ENCODE data around the gene CYFIP1.

The CYFIP1 gene

DNA sequence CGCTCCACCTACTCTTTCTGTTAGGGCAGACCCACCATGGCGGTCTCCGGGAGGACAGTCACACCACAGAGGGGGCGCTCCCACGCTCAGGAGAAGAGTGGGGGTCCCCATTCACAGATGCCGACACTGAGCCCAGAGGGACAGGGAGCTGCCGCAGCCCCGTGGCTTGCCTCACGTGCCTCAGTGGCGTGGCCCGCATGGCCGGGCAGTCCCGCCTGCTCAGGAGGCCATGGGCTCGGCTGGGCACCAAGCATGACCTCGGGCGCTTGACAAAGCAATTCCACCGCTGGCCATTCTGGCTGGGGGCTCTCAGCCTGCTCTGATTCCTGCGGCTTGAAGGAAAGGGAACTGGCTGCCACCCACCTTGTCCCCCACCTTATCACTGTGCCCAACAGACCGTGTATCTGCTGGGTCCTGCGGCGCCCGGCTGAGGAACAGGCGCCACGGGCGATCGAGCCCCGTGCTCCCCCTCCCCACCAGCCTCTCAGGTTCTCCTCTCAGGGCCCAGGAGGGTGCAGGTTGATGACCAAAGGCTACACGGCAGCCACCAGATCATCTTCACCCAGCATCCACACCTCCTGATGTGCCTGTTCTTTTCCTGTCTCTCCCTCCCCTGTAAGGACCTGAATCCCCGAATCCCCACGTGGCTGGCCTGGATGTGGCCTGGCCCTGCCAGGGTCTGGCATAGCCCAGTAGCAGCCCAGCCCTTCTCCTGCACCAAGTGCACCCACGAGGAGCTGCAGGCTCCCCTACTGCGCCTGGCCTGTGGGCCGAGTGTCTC is 20.7 kb downstream of the CYFIP1 start:
- H3K9ac ChIP-seq (ENCODE audit: low read depth, low read length) = no peak overlapping the region
- H3K9me3 ChIP-seq (ENCODE audit: control insufficient read depth, insufficient read depth, low read length) = no peaks in the 10 kb centered on the region
- H3K4me1 ChIP-seq (ENCODE audit: insufficient read depth, low read length) = no peaks in the 10 kb centered on the region; the same call in 1 of the 2 replicates
- H3K36me3 ChIP-seq (ENCODE audit: insufficient read depth, low read length) = no peaks in the 10 kb centered on the region

DNA sequence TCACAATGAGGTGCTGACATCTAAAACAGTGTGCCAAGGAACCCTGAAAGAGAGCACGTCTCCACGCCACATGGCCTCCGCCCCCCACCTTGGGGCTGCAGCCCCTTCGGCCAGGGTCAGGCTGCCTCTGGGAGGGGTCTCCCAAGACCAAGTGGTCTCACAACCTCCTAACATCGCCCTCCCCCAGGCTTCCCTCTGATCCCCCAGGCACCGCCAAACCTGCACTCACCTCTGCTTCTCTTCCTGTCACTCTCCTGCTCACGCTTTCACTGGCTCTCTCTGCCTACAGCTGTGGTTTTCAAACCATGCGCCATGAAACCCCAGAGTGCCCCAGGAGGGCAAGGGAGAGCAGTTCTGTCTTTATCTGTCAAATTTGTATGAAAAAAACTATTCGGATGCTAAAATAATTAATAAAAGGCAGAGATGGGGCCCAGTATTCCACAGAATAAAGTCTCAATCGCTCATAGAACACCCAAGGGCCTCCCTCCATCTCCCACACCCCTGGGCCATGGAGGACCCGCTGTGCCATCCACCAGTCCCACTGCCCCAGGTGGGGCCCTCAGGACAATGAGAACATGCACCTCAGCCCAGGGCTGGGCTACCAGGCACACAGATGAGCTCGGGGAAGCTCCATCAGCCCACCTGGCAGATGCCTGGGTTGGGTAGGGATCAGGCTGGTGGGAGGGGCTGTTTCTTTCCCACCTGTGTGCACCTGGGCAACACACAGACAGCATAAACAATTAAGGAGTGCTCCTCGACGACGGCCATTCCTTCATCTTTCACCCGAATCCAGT is 21.5 kb downstream of the CYFIP1 start:
- Histone ChIP-seq H3K9ac (ENCODE audit: low read depth, low read length) (no peak overlapping the region), H3K9me3 (ENCODE audit: control insufficient read depth, insufficient read depth, low read length) (no peaks in the 10 kb centered on the region), H3K4me1 (ENCODE audit: insufficient read depth, low read length) (no peaks in the 10 kb centered on the region), H3K36me3 (ENCODE audit: insufficient read depth, low read length) (no peaks in the 10 kb centered on the region)

DNA sequence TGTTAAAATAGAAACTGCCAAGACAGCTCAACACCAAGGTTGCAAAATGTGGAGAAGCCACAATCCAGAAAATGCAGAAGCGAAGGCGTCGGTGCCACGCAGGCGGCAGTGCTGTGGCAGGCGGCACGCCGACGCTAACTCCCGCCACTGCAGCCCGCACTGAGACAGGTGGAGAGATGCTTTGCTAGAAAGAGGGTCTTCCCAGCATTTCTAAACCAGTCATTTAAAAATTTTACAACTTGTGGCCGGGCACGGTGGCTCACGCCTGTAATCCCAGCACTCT is 23.2 kb downstream of the CYFIP1 start:
- peaks cover 5% of the 10 kb centered on the region; the same call in 1 of the 2 replicates for H3K4me1 ChIP-seq (ENCODE audit: insufficient read depth, low read length)
- H3K9ac ChIP-seq (ENCODE audit: low read depth, low read length) = no peak overlapping the region
- H3K9me3 ChIP-seq (ENCODE audit: control insufficient read depth, insufficient read depth, low read length) = no peaks in the 10 kb centered on the region
- H3K36me3 ChIP-seq (ENCODE audit: insufficient read depth, low read length) = no peaks in the 10 kb centered on the region

DNA sequence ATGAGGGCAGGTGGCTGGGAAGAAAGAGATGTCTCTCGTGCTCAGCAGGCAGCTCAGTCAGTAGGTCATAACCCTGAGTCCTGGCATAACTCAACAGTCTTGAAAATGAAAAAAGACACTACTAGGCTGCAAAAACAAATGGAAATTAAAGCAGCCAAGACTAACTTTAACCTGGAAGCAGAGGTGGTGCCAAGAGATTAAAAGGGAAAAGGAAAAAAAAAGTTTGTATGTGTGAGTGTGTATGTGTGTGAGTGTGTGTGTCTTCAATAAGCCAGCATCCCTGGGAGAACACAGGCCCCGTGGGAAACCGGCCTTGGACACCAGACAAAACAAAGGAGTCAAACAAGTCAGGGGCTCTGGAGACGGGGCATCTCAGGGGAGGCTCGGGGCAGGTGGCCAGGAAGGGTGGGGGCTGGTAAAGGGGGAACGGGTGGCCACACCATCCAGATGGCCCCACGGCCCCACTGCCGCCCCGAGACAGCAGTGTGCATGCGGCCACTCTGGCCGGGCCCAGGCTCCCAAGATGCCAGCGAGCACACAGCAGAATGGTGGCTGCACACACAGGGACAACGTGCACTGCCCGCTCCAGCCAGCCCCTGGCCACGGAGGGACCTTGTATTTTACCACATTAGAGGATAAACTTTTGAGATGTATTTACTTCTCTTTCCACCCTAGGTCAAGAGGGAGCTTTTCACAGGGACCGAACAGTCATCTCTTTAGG is 23.8 kb downstream of the CYFIP1 start:
- Histone ChIP-seq H3K4me1 (ENCODE audit: insufficient read depth, low read length) (peaks cover 5% of the 10 kb centered on the region; the same call in 1 of the 2 replicates), H3K36me3 (ENCODE audit: insufficient read depth, low read length) (no peaks in the 10 kb centered on the region), H3K9ac (ENCODE audit: low read depth, low read length) (no peak overlapping the region)

DNA sequence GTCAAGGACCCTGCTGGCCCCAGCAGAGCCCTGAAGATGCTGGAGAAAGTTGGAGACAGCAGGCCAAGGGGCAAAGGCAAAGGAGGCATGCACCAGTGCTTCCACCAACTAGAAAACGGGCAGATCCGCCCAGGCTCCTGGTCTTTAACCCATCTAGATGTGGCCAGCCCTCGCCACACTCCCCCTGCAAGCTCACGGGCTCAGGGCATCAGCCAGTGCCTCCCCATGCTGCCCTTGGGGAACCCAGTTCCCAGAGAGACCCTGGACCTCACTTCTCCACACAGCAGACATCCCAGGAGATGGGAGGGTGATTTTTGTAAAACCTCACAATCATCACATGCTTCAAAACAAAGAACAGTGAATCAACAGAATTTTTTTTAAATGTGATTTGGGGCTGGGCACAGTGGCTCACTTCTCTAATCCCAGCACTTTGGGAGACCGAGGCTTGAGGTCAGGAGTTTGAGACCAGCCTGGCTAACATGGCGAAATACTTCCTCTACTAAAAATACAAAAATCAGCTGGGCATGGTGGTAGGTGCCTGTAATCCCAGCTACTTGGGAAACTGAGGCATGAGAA is 24.5 kb downstream of the CYFIP1 start:
- no peaks in the 10 kb centered on the region for H3K36me3 ChIP-seq (ENCODE audit: insufficient read depth, low read length)

More for the DNA sequence above, 23.8 kb downstream of the CYFIP1 start:
- H3K9me3 ChIP-seq (ENCODE audit: control insufficient read depth, insufficient read depth, low read length) = no peaks in the 10 kb centered on the region

DNA sequence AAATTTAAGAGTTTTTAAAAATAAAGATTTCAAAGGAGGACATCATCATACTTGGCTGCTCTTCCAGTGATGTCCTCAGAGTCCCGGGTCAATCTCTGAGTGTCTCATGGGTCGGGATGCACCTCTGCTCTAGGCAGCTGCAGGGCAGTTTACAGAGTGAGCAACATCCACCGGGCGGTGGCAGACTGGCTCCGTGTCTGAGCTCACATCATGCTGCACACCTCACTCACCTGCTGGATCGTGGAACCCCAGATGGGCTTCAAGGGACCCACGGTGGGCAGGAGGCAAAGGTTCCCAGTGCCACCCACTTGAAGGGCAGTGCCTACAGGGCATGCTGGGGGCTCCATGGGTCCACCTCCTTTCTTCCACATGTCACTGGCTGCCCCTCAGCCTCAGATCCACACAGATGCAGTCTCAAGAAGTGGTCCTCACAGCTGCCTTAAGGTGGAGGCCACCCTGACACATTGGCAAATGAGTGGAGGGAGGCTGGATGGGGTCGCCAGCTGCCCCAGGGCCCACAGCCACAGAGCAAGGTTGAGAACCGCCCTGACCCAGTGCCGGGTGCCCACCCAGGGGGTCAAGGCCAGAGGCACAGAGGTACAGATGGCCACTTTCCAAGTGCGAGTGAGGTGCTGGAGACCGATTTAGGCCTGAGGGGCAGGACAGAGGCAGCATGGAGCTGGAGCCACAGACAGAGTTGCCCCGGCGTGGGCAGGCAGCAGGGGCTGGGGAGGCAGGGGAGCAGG is 25.2 kb downstream of the CYFIP1 start:
- H3K9me3 ChIP-seq (ENCODE audit: control insufficient read depth, insufficient read depth, low read length) = no peaks in the 10 kb centered on the region
- no peak overlapping the region for H3K9ac ChIP-seq (ENCODE audit: low read depth, low read length)
- no peaks in the 10 kb centered on the region for H3K36me3 ChIP-seq (ENCODE audit: insufficient read depth, low read length)
- peaks cover 5% of the 10 kb centered on the region; the same call in 1 of the 2 replicates for H3K4me1 ChIP-seq (ENCODE audit: insufficient read depth, low read length)

More for the DNA sequence above, 24.5 kb downstream of the CYFIP1 start:
- H3K9ac ChIP-seq (ENCODE audit: low read depth, low read length) = no peak overlapping the region
- H3K4me1 ChIP-seq (ENCODE audit: insufficient read depth, low read length) = peaks cover 5% of the 10 kb centered on the region; the same call in 1 of the 2 replicates
- H3K9me3 ChIP-seq (ENCODE audit: control insufficient read depth, insufficient read depth, low read length) = no peaks in the 10 kb centered on the region

DNA sequence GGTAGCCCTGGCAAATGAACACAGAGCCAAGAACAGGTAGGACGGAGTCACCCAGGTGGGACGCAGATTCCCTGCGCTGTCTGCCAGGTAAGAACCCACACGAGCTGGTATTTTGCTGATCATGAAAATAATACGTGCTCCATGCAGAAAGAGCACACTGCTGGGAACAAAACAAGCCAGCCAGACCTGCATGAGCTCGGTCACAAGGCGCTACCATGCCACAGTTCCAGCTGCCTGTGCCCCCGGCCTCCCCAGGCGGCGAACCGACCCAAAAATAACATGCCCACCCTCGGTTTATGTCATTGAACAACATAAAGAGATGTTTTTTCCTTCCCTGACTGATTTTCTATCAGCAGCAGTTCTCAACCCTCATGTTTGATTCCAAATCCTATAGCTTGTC is 25.8 kb downstream of the CYFIP1 start:
- no peaks in the 10 kb centered on the region for H3K36me3 ChIP-seq (ENCODE audit: insufficient read depth, low read length)

DNA sequence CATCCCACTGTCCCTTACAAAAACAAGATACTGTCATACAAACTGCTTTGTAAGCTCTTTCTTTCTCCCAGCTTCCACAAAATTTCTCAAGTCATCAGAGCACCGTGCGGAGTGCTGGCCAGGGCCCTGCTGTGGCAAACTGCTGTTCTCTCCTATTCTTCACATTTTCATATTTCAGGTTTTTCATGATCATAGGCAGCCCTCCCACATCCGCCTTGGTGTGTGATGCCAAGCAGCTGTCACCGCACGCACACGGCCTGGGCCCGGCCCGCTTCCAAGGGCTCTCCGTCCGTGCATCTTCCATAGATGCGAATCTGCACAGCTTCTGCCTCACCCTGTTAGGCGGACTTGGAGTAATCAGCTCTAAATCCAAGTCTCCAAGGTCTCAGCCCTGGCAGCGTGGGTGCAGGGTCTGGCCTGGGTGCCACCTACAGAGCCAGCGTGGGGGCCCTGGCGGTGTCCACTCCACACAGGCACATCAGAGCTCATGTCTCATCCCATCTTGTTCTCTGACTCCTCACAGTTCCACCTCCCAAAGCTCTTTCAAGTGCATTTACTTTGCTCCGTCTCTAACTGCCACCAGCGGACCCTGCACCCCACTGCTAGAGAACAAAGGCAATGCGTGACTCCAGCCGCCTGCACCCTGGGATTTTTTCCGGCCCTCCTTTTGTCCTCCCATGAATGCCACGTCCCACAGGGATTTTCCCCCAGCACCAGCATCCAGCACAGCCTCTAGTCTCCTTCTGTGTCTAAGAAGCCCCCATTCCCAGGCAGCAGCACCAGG is 27.2 kb downstream of the CYFIP1 start:
- Histone ChIP-seq H3K9ac (ENCODE audit: low read depth, low read length) (no peak overlapping the region), H3K36me3 (ENCODE audit: insufficient read depth, low read length) (no peaks in the 10 kb centered on the region)

More for the DNA sequence above, 25.8 kb downstream of the CYFIP1 start:
- Histone ChIP-seq H3K9me3 (ENCODE audit: control insufficient read depth, insufficient read depth, low read length) (no peaks in the 10 kb centered on the region), H3K4me1 (ENCODE audit: insufficient read depth, low read length) (peaks cover 5% of the 10 kb centered on the region; the same call in 1 of the 2 replicates), H3K9ac (ENCODE audit: low read depth, low read length) (no peak overlapping the region)

DNA sequence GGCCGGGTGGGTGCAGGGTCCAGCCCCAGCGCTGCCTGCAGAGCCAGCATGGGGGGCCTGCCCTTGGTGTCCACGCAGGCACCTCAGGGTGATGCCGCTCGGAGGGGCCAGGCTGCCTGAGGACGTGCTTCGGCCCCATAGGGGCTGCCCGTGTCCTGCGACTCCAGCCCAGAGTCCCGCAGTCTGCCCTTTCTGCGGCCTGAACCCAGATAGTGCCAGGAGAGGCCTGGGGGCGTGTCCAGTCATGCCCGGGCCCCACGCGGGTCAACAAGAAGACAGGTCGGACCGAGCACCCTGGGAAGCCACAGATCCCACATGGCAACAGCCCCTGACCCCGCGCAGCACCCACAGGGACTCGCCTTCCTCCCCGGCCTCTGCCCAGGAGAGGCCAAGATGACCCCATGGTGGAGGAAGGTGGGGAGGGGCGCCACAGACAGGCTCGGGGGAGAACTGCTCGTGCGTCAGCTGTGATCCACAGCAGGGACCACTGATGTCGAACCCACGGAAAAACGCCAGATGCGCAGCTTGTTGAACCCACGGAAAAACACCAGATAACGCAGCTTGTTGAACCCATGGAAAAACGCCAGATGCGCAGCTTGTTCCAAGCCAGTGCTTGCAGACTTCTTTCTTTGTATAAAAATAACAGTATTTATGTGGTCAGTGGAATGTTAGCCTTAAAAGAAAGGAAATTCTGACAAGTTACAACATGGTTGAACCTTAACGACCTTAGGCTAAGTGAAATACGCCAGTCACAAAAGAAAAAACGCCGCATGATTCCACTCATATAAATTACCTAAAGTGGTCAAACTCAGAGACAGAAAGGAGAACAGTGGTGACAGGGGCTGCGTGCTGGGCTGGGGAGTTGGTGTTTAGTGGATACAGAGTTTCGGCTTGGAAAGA is 28.5 kb downstream of the CYFIP1 start:
- Histone ChIP-seq H3K9me3 (ENCODE audit: control insufficient read depth, insufficient read depth, low read length) (no peaks in the 10 kb centered on the region), H3K36me3 (ENCODE audit: insufficient read depth, low read length) (peaks cover 2% of the 10 kb centered on the region; the same call in 1 of the 2 replicates), H3K9ac (ENCODE audit: low read depth, low read length) (no peak overlapping the region), H3K4me1 (ENCODE audit: insufficient read depth, low read length) (peaks cover 10% of the 10 kb centered on the region; the same call in 1 of the 2 replicates)

More for the DNA sequence above, 27.2 kb downstream of the CYFIP1 start:
- H3K4me1 ChIP-seq (ENCODE audit: insufficient read depth, low read length) = peaks cover 10% of the 10 kb centered on the region; the same call in 1 of the 2 replicates
- no peaks in the 10 kb centered on the region for H3K9me3 ChIP-seq (ENCODE audit: control insufficient read depth, insufficient read depth, low read length)

DNA sequence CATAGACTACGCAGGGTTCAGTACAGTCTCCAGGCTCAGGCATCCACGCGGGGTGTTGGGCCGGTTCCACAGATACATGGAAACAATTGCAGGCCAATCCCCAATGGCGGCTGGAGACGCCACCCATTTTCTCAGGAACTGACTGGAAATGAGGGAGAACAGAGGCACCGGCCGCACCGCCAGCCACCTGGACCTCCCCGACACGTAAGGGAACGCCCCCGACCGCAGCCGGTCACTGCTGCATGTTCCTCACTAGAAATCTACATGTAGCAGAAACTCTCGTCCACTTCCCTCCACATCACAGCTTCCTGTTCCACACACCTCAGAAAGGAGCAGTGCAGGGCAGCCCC is 29.2 kb downstream of the CYFIP1 start:
- Histone ChIP-seq H3K4me1 (ENCODE audit: insufficient read depth, low read length) (peaks cover 10% of the 10 kb centered on the region; the same call in 1 of the 2 replicates), H3K9ac (ENCODE audit: low read depth, low read length) (no peak overlapping the region), H3K9me3 (ENCODE audit: control insufficient read depth, insufficient read depth, low read length) (no peaks in the 10 kb centered on the region), H3K36me3 (ENCODE audit: insufficient read depth, low read length) (peaks cover 2% of the 10 kb centered on the region; the same call in 1 of the 2 replicates)

DNA sequence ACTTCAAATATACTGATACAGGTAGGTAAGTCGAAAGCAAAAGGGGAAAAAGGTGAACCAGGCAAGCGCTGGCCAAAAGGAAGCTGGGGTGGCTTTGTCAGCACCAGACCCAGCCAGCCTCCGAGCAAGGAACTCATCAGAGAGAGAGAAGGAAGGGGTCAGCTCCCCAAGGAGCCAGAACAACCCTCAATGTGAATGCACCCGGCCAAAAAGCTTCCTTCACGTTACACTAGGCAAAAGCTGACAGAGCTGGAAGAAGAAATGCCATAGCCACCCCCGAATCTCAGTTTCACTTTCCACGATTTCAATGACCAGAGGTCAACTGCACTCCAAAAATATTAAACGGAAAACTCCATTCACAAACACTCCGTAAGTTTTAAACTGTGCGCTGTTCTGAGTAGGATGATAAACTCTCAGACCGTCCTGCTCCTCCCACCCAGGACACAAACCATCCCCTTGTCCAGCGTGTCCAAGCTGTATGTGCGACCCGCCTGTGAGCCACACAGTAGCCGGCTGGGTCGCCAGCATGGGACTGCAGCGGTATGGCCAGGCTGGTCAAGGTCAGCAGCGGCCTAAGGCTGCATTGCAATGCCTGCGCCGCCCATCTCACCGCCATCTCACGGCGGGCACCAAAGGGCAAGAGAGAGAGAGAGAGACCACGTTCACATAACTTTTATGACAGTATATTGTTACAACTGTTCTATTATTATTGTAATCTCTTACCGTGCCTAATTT is 29.7 kb downstream of the CYFIP1 start:
- Histone ChIP-seq H3K9me3 (ENCODE audit: control insufficient read depth, insufficient read depth, low read length) (no peaks in the 10 kb centered on the region), H3K9ac (ENCODE audit: low read depth, low read length) (no peak overlapping the region), H3K36me3 (ENCODE audit: insufficient read depth, low read length) (peaks cover 2% of the 10 kb centered on the region; the same call in 1 of the 2 replicates), H3K4me1 (ENCODE audit: insufficient read depth, low read length) (peaks cover 10% of the 10 kb centered on the region; the same call in 1 of the 2 replicates)
